H1 (cell line): ENCODE results near the gene KRTAP4-5. TPM values are rescaled to one million over a fixed set of nuclear protein-coding genes. Genes with fewer than 3 reads are reported as not detected.

Experiments
- CTCF ChIA-PET: fragments of 300-600 bp; sonication (Branson Sonifier 250); formaldehyde crosslinking; loops from one replicate; lab custom pipeline; 2021; ENCODE audit not compliant: partially characterized antibody; lab: Charles Lee
- POLR2A ChIA-PET: fragments of 300-600 bp; sonication (Branson Sonifier 250); formaldehyde crosslinking; loops from one replicate; lab custom pipeline; 2021; ENCODE audit warnings: inconsistent platforms; ENCODE audit not compliant: partially characterized antibody; lab: Charles Lee
- DNase-seq, 2 experiments: peaks; one replicate each; pipeline versions ENCODE4 v3.0.0 to v3.0.0-alpha.2; 2010 to 2022; ENCODE audit warnings: low spot score in 2 of 2, low read depth in 1 of 2, mixed read lengths in 1 of 2
- FAIRE-seq: peaks from 2 replicates; lab custom pipeline; 2011; peaks lifted over from hg19 to GRCh38; lab: Jason Lieb, UNC
- H2AFZ ChIP-seq: 2 replicates; pipeline ENCODE4 v1.8.1; 2012; ENCODE audit warnings: low read length, inconsistent platforms
- H2AK5ac ChIP-seq: 2 replicates; pipeline ENCODE4 v1.6.1; 2013; ENCODE audit warnings: low read depth, low read length
- H2BK120ac ChIP-seq: replicated peaks from 2 replicates; pipeline ENCODE3; 2013; ENCODE audit warnings: low read depth, low read length, inconsistent platforms
- H2BK12ac ChIP-seq: 2 replicates; pipeline ENCODE4 v1.6.1; 2013; ENCODE audit warnings: low read depth, low read length
- H2BK15ac ChIP-seq: 2 replicates; pipeline ENCODE4 v1.6.1; 2013; ENCODE audit warnings: low read length
- H2BK20ac ChIP-seq: 2 replicates; pipeline ENCODE4 v1.6.1; 2013; ENCODE audit warnings: low read length
- H2BK5ac ChIP-seq: 2 replicates; pipeline ENCODE4 v1.6.1; 2013; ENCODE audit warnings: low read depth, low read length
- H3K14ac ChIP-seq: 2 replicates; pipeline ENCODE4 v1.6.1; 2013; ENCODE audit warnings: inconsistent platforms; ENCODE audit not compliant: insufficient read length
- H3K18ac ChIP-seq: 2 replicates; pipeline ENCODE4 v1.6.1; 2013; ENCODE audit warnings: low read length; ENCODE audit errors: extremely low read depth
- H3K23ac ChIP-seq: 2 replicates; pipeline ENCODE4 v1.6.1; 2013; ENCODE audit warnings: inconsistent platforms; ENCODE audit not compliant: insufficient read length
- H3K23me2 ChIP-seq: 2 replicates; pipeline ENCODE4 v1.6.1; 2013; ENCODE audit warnings: low read depth, low read length
- H3K27ac ChIP-seq: 2 replicates; pipeline ENCODE4 v1.6.1; 2011; ENCODE audit warnings: low read depth, low read length, inconsistent platforms
- H3K27me3 ChIP-seq, 4 experiments: replicated peaks in 1 of 4; 1 replicate in 1 of 4; 2 replicates in 3 of 4; pipeline versions ENCODE4 v1.6.1 to v1.8.1; 2011 to 2013; ENCODE audit warnings: low read length in 3 of 4, mild to moderate bottlenecking in 3 of 4, inconsistent platforms in 2 of 4, mixed read lengths in 2 of 4, moderate library complexity in 1 of 4; ENCODE audit not compliant: control insufficient read depth in 3 of 4, insufficient read depth in 3 of 4; ENCODE audit errors: extremely low read depth in 1 of 4
- H3K36me3 ChIP-seq, 4 experiments: 2 replicates each; pipeline versions ENCODE4 v1.6.1 to v1.8.1; 2011 to 2013; ENCODE audit warnings: mild to moderate bottlenecking in 4 of 4, low read length in 3 of 4, moderate library complexity in 2 of 4, control low read depth in 1 of 4, inconsistent platforms in 1 of 4; ENCODE audit not compliant: insufficient read depth in 4 of 4, control insufficient read depth in 2 of 4
- H3K4ac ChIP-seq: replicated peaks from 2 replicates; pipeline ENCODE3; 2013; ENCODE audit warnings: low read length, low read depth, mixed read lengths, inconsistent platforms; ENCODE audit not compliant: insufficient read length
- H3K4me1 ChIP-seq, 4 experiments: replicated peaks in 1 of 4; 1 replicate in 1 of 4; 2 replicates in 3 of 4; pipeline versions ENCODE4 v1.6.1 to v1.8.1; 2011 to 2013; ENCODE audit warnings: low read length in 3 of 4, inconsistent platforms in 2 of 4, mixed read lengths in 1 of 4; ENCODE audit not compliant: insufficient read depth in 4 of 4, control insufficient read depth in 3 of 4
- H3K4me2 ChIP-seq, 2 experiments: 2 replicates each; pipeline versions ENCODE4 v1.6.1 to v1.8.1; 2011 to 2013; ENCODE audit warnings: low read depth in 2 of 2, low read length in 2 of 2, control low read depth in 1 of 2, inconsistent platforms in 1 of 2, mild to moderate bottlenecking in 1 of 2; ENCODE audit not compliant: insufficient read depth in 1 of 2
- H3K4me3 ChIP-seq, 4 experiments: fragments of 200-600, 300-600 bp in 1 of 4; sonication (generic), shearing (Covaris generic), sonication (Bioruptor Twin) in 1 of 4; 2 replicates each; pipeline versions ENCODE4 v1.5.1 to v1.8.1; 2011 to 2016; ENCODE audit warnings: low read length in 4 of 4, low read depth in 3 of 4, control low read depth in 2 of 4, inconsistent platforms in 2 of 4, mild to moderate bottlenecking in 2 of 4, mixed read lengths in 1 of 4, moderate library complexity in 1 of 4; ENCODE audit not compliant: insufficient read depth in 2 of 4; ENCODE audit errors: extremely low read depth in 1 of 4
- H3K56ac ChIP-seq: replicated peaks from 2 replicates; pipeline ENCODE3; 2013; ENCODE audit warnings: low read depth, mild to moderate bottlenecking, mixed read lengths, low read length, inconsistent platforms; ENCODE audit not compliant: insufficient read length
- H3K79me1 ChIP-seq: 2 replicates; pipeline ENCODE4 v1.6.1; 2013; ENCODE audit warnings: low read depth, low read length, control low read depth
- H3K79me2 ChIP-seq, 2 experiments: 2 replicates each; pipeline versions ENCODE4 v1.6.1 to v1.8.1; 2012 to 2013; ENCODE audit warnings: low read length in 2 of 2, mild to moderate bottlenecking in 2 of 2, inconsistent platforms in 1 of 2; ENCODE audit not compliant: insufficient read depth in 2 of 2, control insufficient read depth in 1 of 2
- H3K9ac ChIP-seq, 4 experiments: replicated peaks in 1 of 4; 1 replicate in 1 of 4; 2 replicates in 3 of 4; pipeline versions ENCODE4 v1.6.1 to v1.8.1; 2011 to 2013; ENCODE audit warnings: low read depth in 3 of 4, low read length in 3 of 4, control low read depth in 2 of 4, mild to moderate bottlenecking in 2 of 4, moderate library complexity in 2 of 4, inconsistent platforms in 1 of 4; ENCODE audit errors: extremely low read depth in 1 of 4
- H3K9me3 ChIP-seq, 2 experiments: 2 replicates each; pipeline versions ENCODE4 v1.6.1 to v1.8.1; 2012 to 2013; ENCODE audit warnings: mild to moderate bottlenecking in 2 of 2, moderate library complexity in 2 of 2, control low read depth in 1 of 2, inconsistent platforms in 1 of 2, low read depth in 1 of 2, low read length in 1 of 2, mixed read lengths in 1 of 2; ENCODE audit not compliant: insufficient read depth in 2 of 2
- H4K20me1 ChIP-seq, 2 experiments: replicated peaks in 1 of 2; 2 replicates each; pipeline versions ENCODE3 to v1.8.1; 2011 to 2013; ENCODE audit warnings: inconsistent platforms in 2 of 2, low read length in 2 of 2, mild to moderate bottlenecking in 1 of 2; ENCODE audit not compliant: insufficient read depth in 2 of 2, control insufficient read depth in 1 of 2
- H4K5ac ChIP-seq: 2 replicates; pipeline ENCODE4 v1.6.1; 2013; ENCODE audit warnings: low read length, low read depth, mixed read lengths, inconsistent platforms; ENCODE audit not compliant: insufficient read length
- H4K8ac ChIP-seq: 2 replicates; pipeline ENCODE4 v1.8.0; 2013; ENCODE audit warnings: mild to moderate bottlenecking, moderate library complexity, low read length, inconsistent platforms; ENCODE audit not compliant: insufficient read depth; ENCODE audit errors: extremely low read depth
- H4K91ac ChIP-seq: replicated peaks from 2 replicates; pipeline ENCODE3; 2013; ENCODE audit warnings: low read length, mixed read lengths, inconsistent platforms; ENCODE audit not compliant: insufficient read length
- BCL11A ChIP-seq, 2 experiments: IDR thresholded peaks; one replicate each; pipeline ENCODE4 v1.6.1; 2011; ENCODE audit warnings: low read depth in 2 of 2, low read length in 2 of 2, mild to moderate bottlenecking in 2 of 2
- KDM1A ChIP-seq: fragments of 200-600, 300-600 bp; sonication (generic); IDR thresholded peaks from 2 replicates; pipeline ENCODE4 v1.7.1; 2016; ENCODE audit warnings: mild to moderate bottlenecking, low read length, borderline replicate concordance
- NANOG ChIP-seq: IDR thresholded peaks from 2 replicates; pipeline ENCODE4 v1.6.1; 2011; ENCODE audit warnings: low read length, low read depth, mild to moderate bottlenecking, inconsistent platforms; ENCODE audit not compliant: insufficient read depth, poor library complexity, severe bottlenecking
- polyA plus RNA-seq, 7 experiments: library from polyadenylated mRNA; depleted of rRNA in 3 of 7; stranded (reverse) in 5 of 7; unstranded in 2 of 7; fragments of >200 nt in 5 of 7; fragments of 200-250 nt in 2 of 7; gene quantifications; 1 replicate in 5 of 7; 2 replicates in 1 of 7; 4 replicates in 1 of 7; pipeline versions ENCODE4 v1.2.1 to v1.2.3, GENCODE V29; 2011 to 2013; ENCODE audit warnings: missing spikeins in 2 of 7, mixed read lengths in 2 of 7
- total RNA-seq: library from RNA; stranded (reverse); fragmentation: NEBNext Ultra II Directional; extraction: Animal tissue kit (Norgen Biotek cat#: 25700); gene quantifications from 2 replicates; pipeline ENCODE4 v1.2.1, GENCODE V29; 2021
- TF ChIP-seq, protein P1 (sequence below): IDR thresholded peaks from 2 replicates; pipeline ENCODE4 v1.6.1; 2012; ENCODE audit warnings: low read length, inconsistent platforms
- TF ChIP-seq, protein P2 (sequence below): IDR thresholded peaks from 2 replicates; pipeline ENCODE4 v1.6.1; 2012; ENCODE audit warnings: inconsistent platforms

KRTAP4-5 gene
- total and polyA plus RNA-seq, 2 of the 8 experiments (the other 6 are each of a cell fraction or from before 2014, with no cell fraction given), result not detected

DNA sequence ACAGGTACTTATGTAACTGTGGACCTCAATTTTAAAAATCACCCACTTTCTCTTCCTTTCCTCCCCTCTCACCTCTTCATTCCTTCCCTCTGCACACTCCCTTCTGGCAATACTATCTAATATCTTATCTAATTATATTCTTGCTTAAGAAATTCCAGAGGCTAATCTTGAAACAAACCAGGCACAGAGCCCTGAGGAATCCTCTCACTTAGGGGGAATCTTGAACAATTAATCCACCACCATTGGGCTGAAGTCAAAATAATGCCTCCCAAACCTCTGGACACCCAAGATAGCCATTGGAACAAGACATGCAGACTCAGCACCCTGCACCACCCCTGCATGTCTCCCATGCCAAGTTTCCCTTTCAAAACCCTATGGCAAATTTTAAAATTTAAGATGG, 8.3 kb downstream of the KRTAP4-5 start:
- Histone ChIP-seq H3K23ac (no peak overlapping the region), H3K56ac (no peak overlapping the region), H4K5ac (no peak overlapping the region), H2BK12ac (no peak overlapping the region), H4K91ac (no peak overlapping the region), H3K79me1 (no peaks in the 10 kb centered on the region), H3K4ac (no peak overlapping the region), H3K14ac (no peak overlapping the region), H2BK120ac (no peak overlapping the region), H3K9ac (no peak overlapping the region), H3K18ac (no peak overlapping the region), H2BK5ac (no peak overlapping the region), H3K4me1 (no peaks in the 10 kb centered on the region), H2BK20ac (no peak overlapping the region), H3K27ac (no peak overlapping the region), H2AK5ac (no peak overlapping the region), H2AFZ (no peak overlapping the region), H3K79me2 (no peaks in the 10 kb centered on the region), H3K27me3 (no peaks in the 10 kb centered on the region), H3K36me3 (no peaks in the 10 kb centered on the region), H3K4me3 (no peak overlapping the region), H3K23me2 (no peaks in the 10 kb centered on the region), H4K20me1 (no peaks in the 10 kb centered on the region), H3K4me2 (no peak overlapping the region), H2BK15ac (no peak overlapping the region), H4K8ac (no peak overlapping the region), H3K9me3 (peaks cover 12% of the 10 kb centered on the region in 2 experiments; a peak in 3 of 4 replicates)
- ChIA-PET POLR2A (interaction anchor here (0.6 kb wide), 1 partner anchor 102 kb away, joined by 4 read pairs; no protein-coding TSS in a partner anchor), CTCF (interaction anchor here (1.0 kb wide), 1 partner anchor 8 kb away, joined by 3 read pairs; the partner anchor contains the start of gene KRTAP4-5)
- DNase-seq, result no peak
- no peak for FAIRE-seq
- TF ChIP-seq, protein P1, sequence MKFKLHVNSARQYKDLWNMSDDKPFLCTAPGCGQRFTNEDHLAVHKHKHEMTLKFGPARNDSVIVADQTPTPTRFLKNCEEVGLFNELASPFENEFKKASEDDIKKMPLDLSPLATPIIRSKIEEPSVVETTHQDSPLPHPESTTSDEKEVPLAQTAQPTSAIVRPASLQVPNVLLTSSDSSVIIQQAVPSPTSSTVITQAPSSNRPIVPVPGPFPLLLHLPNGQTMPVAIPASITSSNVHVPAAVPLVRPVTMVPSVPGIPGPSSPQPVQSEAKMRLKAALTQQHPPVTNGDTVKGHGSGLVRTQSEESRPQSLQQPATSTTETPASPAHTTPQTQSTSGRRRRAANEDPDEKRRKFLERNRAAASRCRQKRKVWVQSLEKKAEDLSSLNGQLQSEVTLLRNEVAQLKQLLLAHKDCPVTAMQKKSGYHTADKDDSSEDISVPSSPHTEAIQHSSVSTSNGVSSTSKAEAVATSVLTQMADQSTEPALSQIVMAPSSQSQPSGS, result no peak
- TF ChIP-seq BCL11A (IDR thresholded peaks at IDR 0.05; ENCODE audit: low read depth in 2 of 2, low read length in 2 of 2) (no peak), KDM1A (no peak), NANOG (no peak)
- TF ChIP-seq, protein P2, sequence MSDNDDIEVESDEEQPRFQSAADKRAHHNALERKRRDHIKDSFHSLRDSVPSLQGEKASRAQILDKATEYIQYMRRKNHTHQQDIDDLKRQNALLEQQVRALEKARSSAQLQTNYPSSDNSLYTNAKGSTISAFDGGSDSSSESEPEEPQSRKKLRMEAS, result no peak
